Measurements from ENCODE around the gene BMPR1A. TPM values are rescaled to one million over a fixed set of nuclear protein-coding genes. Genes with fewer than 3 reads are reported as not detected.

The BMPR1A gene
- total and polyA plus RNA-seq, 2 of the 13 experiments (the other 11 are each of a cell fraction or from before 2014, with no cell fraction given): 17.8 to 44.2 TPM

- Histone ChIP-seq H3K4me1 (ENCODE audit: insufficient read depth, low read length) (peaks cover 36% of the 10 kb centered on the region), H3K79me2 (ENCODE audit: insufficient read depth, low read length) (peaks cover 83% of the 10 kb centered on the region), H2AFZ (ENCODE audit: low read length) (no peak overlapping the region), H3K36me3 (replicated peaks in 1 of 2; ENCODE audit: control insufficient read depth in 1 of 2, insufficient read depth in 2 of 2, low read length in 2 of 2) (no peaks in the 10 kb centered on the region), H4K20me1 (ENCODE audit: insufficient read depth, low read length) (peaks cover 38% of the 10 kb centered on the region), H3K27me3 (ENCODE audit: control insufficient read depth in 1 of 2, insufficient read depth in 2 of 2, low read length in 2 of 2) (no peaks in the 10 kb centered on the region), H3K9me3 (ENCODE audit: low read length) (no peaks in the 10 kb centered on the region), H3K27ac (ENCODE audit: extremely low read length, insufficient read depth, low read length) (no peak overlapping the region), H3K9ac (ENCODE audit: insufficient read depth, low read depth, low read length) (no peak overlapping the region), H3K4me3 (replicated peaks in 1 of 3; ENCODE audit: insufficient read depth in 1 of 3, low read depth in 2 of 3, low read length in 3 of 3) (no peak overlapping the region), H3K4me2 (ENCODE audit: low read depth, low read length) (no peak overlapping the region)
- in situ Hi-C loops (cut with HindIII; ENCODE audit: extremely low pct_ligation_motif_present, low pct_unique_long_range_greater_than_20kb): no loop called here
- DNase-seq (ENCODE audit: low spot score) (no peak), ATAC-seq (no peak), FAIRE-seq (no peak)
- BruUV-seq (replicated peaks): no TSS peak
- intact Hi-C loops (cut with micrococcal nuclease; ENCODE audit: unreplicated experiment): no loop called here
- POLR2A ChIA-PET: interaction anchor here (1.0 kb wide), 1 partner anchor 12 kb away, joined by 4 read pairs; the partner anchor contains the start of gene BMPR1A
- TF ChIP-seq, protein P1, sequence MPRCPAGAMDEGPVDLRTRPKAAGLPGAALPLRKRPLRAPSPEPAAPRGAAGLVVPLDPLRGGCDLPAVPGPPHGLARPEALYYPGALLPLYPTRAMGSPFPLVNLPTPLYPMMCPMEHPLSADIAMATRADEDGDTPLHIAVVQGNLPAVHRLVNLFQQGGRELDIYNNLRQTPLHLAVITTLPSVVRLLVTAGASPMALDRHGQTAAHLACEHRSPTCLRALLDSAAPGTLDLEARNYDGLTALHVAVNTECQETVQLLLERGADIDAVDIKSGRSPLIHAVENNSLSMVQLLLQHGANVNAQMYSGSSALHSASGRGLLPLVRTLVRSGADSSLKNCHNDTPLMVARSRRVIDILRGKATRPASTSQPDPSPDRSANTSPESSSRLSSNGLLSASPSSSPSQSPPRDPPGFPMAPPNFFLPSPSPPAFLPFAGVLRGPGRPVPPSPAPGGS (CRISPR knock-in tag; IDR thresholded peaks at IDR 0.05): no peak
- no peak for TF ChIP-seq DPF2 (CRISPR knock-in tag; IDR thresholded peaks at IDR 0.05; ENCODE audit: borderline replicate concordance, low read depth)
- TF ChIP-seq DR1 (CRISPR knock-in tag; IDR thresholded peaks at IDR 0.05): no peak
- TF ChIP-seq TBP (CRISPR knock-in tag; IDR thresholded peaks at IDR 0.05): no peak
- no peak for TF ChIP-seq ZNF543 (CRISPR knock-in tag; IDR thresholded peaks at IDR 0.05)
- TF ChIP-seq, protein P2, sequence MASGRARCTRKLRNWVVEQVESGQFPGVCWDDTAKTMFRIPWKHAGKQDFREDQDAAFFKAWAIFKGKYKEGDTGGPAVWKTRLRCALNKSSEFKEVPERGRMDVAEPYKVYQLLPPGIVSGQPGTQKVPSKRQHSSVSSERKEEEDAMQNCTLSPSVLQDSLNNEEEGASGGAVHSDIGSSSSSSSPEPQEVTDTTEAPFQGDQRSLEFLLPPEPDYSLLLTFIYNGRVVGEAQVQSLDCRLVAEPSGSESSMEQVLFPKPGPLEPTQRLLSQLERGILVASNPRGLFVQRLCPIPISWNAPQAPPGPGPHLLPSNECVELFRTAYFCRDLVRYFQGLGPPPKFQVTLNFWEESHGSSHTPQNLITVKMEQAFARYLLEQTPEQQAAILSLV (CRISPR knock-in tag; IDR thresholded peaks at IDR 0.05; ENCODE audit: borderline replicate concordance): no peak
- TF ChIP-seq ZNF232 (CRISPR knock-in tag; IDR thresholded peaks at IDR 0.05; ENCODE audit: borderline replicate concordance): no peak
- TF ChIP-seq ZNF747 (CRISPR knock-in tag; IDR thresholded peaks at IDR 0.05; ENCODE audit: borderline replicate concordance): no peak
- TF ChIP-seq, protein P3, sequence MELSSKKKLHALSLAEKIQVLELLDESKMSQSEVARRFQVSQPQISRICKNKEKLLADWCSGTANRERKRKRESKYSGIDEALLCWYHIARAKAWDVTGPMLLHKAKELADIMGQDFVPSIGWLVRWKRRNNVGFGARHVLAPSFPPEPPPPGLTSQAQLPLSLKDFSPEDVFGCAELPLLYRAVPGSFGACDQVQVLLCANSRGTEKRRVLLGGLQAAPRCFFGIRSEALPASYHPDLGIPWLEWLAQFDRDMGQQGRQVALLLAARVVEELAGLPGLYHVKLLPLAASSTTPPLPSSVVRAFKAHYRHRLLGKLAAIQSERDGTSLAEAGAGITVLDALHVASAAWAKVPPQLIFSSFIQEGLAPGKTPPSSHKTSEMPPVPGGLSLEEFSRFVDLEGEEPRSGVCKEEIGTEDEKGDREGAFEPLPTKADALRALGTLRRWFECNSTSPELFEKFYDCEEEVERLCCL (CRISPR knock-in tag; IDR thresholded peaks at IDR 0.05; ENCODE audit: borderline replicate concordance): no peak
- TF ChIP-seq ESRRA (CRISPR knock-in tag; IDR thresholded peaks at IDR 0.05; ENCODE audit: low read depth): no peak
- TF ChIP-seq ZBTB46 (CRISPR knock-in tag; IDR thresholded peaks at IDR 0.05; ENCODE audit: borderline replicate concordance): no peak
- no peak for TF ChIP-seq ZBTB38 (CRISPR knock-in tag; IDR thresholded peaks at IDR 0.05)
- TF ChIP-seq, protein P4, sequence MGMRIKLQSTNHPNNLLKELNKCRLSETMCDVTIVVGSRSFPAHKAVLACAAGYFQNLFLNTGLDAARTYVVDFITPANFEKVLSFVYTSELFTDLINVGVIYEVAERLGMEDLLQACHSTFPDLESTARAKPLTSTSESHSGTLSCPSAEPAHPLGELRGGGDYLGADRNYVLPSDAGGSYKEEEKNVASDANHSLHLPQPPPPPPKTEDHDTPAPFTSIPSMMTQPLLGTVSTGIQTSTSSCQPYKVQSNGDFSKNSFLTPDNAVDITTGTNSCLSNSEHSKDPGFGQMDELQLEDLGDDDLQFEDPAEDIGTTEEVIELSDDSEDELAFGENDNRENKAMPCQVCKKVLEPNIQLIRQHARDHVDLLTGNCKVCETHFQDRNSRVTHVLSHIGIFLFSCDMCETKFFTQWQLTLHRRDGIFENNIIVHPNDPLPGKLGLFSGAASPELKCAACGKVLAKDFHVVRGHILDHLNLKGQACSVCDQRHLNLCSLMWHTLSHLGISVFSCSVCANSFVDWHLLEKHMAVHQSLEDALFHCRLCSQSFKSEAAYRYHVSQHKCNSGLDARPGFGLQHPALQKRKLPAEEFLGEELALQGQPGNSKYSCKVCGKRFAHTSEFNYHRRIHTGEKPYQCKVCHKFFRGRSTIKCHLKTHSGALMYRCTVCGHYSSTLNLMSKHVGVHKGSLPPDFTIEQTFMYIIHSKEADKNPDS (CRISPR knock-in tag; IDR thresholded peaks at IDR 0.05): no peak
- no peak for TF ChIP-seq STAG1 (CRISPR knock-in tag; IDR thresholded peaks at IDR 0.05)
- 100% methylated on average over 1 of the region's 1 CpG for WGBS (ENCODE audit: low lambda C conversion rate)
- CTCF ChIA-PET (ENCODE audit: low intra/inter-chr PET ratio, low total read pairs): no interaction called here
Measured at GRCh38 chr10:86768412-86769062, 12.1 kb downstream of the BMPR1A start.

Data from HepG2 (cell line).